Thoracic aorta (tissue), 2 donors: ENCODE data around the gene NREP. TPM values are rescaled to one million over a fixed set of nuclear protein-coding genes. Genes with fewer than 3 reads are reported as not detected.

Experiments used
- ATAC-seq: fragments of 150-250 bp; one replicate; pipeline ENCODE4 v1.8.0; 2017; ENCODE audit warnings: low read depth; ENCODE audit not compliant: insufficient number of reproducible peaks, low FRiP score
- DNase-seq: peaks from one replicate; pipeline ENCODE4 v3.0.0-alpha.2; 2020; ENCODE audit warnings: low spot score
- H3K27ac ChIP-seq, 2 donors: fragments of 200-600 bp; sonication (generic); 1 replicate in 1 of 2; 2 replicates in 1 of 2; pipeline ENCODE4 v1.5.1; 2016; ENCODE audit warnings: mild to moderate bottlenecking in 2 of 2, moderate library complexity in 2 of 2
- H3K27me3 ChIP-seq: fragments of 200-600 bp; sonication (generic); replicated peaks from 2 replicates; pipeline ENCODE4 v1.6.0; 2016; ENCODE audit warnings: mild to moderate bottlenecking; ENCODE audit not compliant: insufficient read depth
- H3K36me3 ChIP-seq: fragments of 200-600 bp; sonication (generic); one replicate; pipeline ENCODE4 v1.5.1; 2016
- H3K4me1 ChIP-seq, 2 donors: fragments of 200-600 bp; sonication (generic); 1 replicate in 1 of 2; 2 replicates in 1 of 2; pipeline versions ENCODE4 v1.5.1 to v1.6.0; 2016; ENCODE audit warnings: low read depth in 2 of 2, mild to moderate bottlenecking in 1 of 2; ENCODE audit not compliant: control insufficient read depth in 1 of 2
- H3K4me3 ChIP-seq: fragments of 200-600 bp; sonication (generic); 2 replicates; pipeline ENCODE4 v1.5.1; 2016; ENCODE audit warnings: mild to moderate bottlenecking
- H3K9me3 ChIP-seq: fragments of 200-600 bp; sonication (generic); 2 replicates; pipeline ENCODE4 v1.5.1; 2016
- total RNA-seq, 2 donors: library from RNA; depleted of rRNA; stranded (reverse); fragments of >200 nt; gene quantifications; one replicate each; pipeline versions ENCODE4 v1.1.0 to v1.2.3, GENCODE V29; 2016
- TF ChIP-seq, protein P1 (sequence below): fragments of 200-600 bp; sonication (generic); IDR thresholded peaks from one replicate; pipeline ENCODE4 v1.5.1; 2019; ENCODE audit warnings: antibody characterized with exemption

The NREP gene
- total RNA-seq, 2 donors from 2014 or later = 15.3 to 18.0 TPM

DNA sequence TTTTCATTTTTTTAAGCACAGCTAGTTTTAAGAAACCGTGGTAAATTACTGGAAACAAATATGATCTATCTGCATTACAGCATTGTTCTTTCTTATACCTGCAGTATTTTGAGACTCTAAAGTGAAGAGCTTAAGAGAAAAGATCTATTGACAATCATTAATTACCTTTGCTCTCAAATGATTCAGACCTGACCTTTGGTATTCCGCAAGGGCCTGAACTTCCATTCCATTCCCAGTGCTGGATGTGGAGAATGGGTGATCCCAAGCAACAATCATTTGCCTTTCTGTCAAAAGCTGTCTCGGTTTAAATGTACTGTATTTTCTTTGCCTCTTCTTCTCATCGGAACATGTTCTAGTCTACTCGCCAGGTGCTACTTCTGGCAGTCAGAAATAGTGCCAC, 18.9 kb downstream of the NREP start:
- TF ChIP-seq, protein P1, sequence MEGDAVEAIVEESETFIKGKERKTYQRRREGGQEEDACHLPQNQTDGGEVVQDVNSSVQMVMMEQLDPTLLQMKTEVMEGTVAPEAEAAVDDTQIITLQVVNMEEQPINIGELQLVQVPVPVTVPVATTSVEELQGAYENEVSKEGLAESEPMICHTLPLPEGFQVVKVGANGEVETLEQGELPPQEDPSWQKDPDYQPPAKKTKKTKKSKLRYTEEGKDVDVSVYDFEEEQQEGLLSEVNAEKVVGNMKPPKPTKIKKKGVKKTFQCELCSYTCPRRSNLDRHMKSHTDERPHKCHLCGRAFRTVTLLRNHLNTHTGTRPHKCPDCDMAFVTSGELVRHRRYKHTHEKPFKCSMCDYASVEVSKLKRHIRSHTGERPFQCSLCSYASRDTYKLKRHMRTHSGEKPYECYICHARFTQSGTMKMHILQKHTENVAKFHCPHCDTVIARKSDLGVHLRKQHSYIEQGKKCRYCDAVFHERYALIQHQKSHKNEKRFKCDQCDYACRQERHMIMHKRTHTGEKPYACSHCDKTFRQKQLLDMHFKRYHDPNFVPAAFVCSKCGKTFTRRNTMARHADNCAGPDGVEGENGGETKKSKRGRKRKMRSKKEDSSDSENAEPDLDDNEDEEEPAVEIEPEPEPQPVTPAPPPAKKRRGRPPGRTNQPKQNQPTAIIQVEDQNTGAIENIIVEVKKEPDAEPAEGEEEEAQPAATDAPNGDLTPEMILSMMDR = no peak
- DNase-seq (no peak), ATAC-seq (no peak)
- H3K27me3 ChIP-seq = no peaks in the 10 kb centered on the region
- H3K4me3 ChIP-seq = no peak overlapping the region
- H3K9me3 ChIP-seq = no peaks in the 10 kb centered on the region
- peak overlapping the region in 1 of 2 donors; percentile 18 for H3K27ac ChIP-seq
- H3K4me1 ChIP-seq = peaks cover 32 to 59% of the 10 kb centered on the region in 2 donors
- H3K36me3 ChIP-seq = no peaks in the 10 kb centered on the region

DNA sequence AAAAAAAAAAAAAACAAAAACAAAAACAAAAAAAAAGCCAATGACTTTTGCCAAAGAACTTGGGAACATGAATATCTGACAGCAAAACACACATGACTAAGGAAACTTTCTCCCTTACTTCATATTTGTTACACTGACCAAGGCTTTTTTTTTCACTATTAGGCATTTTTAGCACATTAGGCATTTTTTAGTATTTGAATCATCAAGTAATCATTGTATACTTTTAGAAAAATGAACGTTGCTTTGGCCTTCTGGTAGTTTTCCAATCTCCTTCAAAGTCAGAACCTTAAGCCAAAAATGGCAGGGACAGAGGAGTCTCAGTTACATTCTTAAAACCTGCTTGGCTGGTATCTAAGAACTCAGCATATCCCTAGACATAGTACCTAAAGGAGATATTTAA, 19.3 kb downstream of the NREP start:
- ATAC-seq = no peak
- Histone ChIP-seq H3K27me3 (no peaks in the 10 kb centered on the region), H3K27ac (peak overlapping the region in 1 of 2 donors; percentile 18), H3K4me3 (no peak overlapping the region), H3K36me3 (no peaks in the 10 kb centered on the region), H3K4me1 (peaks cover 33 to 57% of the 10 kb centered on the region in 2 donors), H3K9me3 (no peaks in the 10 kb centered on the region)
- TF ChIP-seq, protein P1 = no peak
- DNase-seq = no peak

DNA sequence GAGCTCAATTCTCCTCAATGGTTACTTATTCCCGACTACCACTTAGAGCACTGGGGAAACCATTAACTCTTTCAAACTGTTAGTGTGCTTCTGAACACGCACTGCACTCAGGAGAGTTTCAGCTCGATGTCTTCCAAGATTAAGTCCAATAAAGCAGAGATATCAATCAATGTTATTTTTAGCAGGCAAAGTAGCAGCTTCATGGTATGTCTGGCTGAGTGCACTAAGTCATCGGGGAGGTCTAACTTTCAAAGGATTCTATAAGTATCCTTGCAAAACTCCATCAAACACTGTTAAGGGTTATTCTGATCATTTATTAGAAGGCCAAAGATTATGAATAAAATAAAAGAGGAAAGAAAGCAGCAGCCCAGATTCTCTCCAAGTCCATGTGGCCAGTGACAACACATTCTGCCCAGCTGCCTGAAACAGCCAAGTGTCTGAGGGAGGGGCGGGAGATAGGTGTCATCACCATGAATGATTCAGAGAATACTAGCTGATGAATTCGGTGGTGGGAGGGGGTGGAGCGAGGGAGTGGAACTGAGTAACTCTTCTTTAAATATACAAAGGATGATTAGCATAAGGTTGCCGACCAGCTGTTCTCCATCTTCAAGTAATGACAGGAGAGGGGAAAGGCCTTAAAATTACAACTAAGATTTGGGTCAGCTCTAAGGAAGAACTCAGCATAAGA, 21.3 kb downstream of the NREP start:
- TF ChIP-seq, protein P1 = no peak
- Histone ChIP-seq H3K4me1 (peaks cover 29 to 57% of the 10 kb centered on the region in 2 donors), H3K27me3 (no peaks in the 10 kb centered on the region), H3K36me3 (no peaks in the 10 kb centered on the region), H3K27ac (peak overlapping the region in 1 of 2 donors; percentile 3), H3K9me3 (no peaks in the 10 kb centered on the region), H3K4me3 (no peak overlapping the region)
- DNase-seq (peak; percentile 26), ATAC-seq (no peak)

DNA sequence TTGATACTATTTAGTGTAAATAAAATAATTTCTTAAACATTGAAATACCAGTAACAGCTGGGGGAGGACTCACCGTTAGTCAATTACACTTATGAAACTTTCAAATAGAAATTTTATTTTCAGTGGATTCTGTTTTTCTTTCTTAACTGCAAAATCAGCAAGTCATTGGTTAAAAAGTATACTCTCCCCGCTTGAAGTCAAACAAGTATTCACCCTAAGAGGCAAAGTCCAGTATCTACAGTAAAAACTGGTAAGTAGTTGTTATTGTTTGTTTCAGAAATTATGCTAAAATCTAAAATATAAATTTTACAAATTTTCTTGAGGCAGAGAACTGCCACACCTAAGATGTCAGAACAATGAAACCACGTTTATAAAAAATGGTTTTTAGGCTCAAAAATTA, 22.4 kb downstream of the NREP start:
- H3K27me3 ChIP-seq = no peaks in the 10 kb centered on the region
- no peak for ATAC-seq
- H3K36me3 ChIP-seq = no peaks in the 10 kb centered on the region
- H3K27ac ChIP-seq = peak overlapping the region in 1 of 2 donors; percentile 23
- TF ChIP-seq, protein P1 = no peak
- H3K4me3 ChIP-seq = no peak overlapping the region
- H3K9me3 ChIP-seq = no peaks in the 10 kb centered on the region
- no peak for DNase-seq
- peaks cover 29 to 57% of the 10 kb centered on the region in 2 donors for H3K4me1 ChIP-seq

DNA sequence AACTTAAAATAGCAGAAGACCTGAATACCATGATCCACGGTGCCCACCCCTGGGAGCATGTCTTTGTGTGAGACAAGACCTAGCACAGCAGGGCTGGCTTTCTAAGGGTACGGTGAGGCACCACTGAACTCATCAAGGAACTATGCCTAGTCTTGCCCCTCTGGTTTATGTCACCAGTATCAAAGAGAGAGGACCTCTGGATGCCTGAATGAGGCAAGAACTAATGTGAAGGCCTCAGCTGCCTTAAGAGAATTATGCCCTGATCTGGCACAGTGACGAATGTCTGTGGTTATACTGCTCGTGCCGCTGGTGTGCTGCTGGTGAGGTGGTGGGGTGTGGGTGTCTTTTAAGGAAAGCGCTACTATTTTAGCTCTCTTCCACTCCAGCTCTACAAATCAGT, 23.0 kb downstream of the NREP start:
- no peak overlapping the region for H3K4me3 ChIP-seq
- peak overlapping the region; percentile 23 to 68 for H3K27ac ChIP-seq
- H3K27me3 ChIP-seq = no peaks in the 10 kb centered on the region
- no peak for ATAC-seq
- H3K4me1 ChIP-seq = peaks cover 29 to 55% of the 10 kb centered on the region in 2 donors
- TF ChIP-seq, protein P1 = no peak
- H3K9me3 ChIP-seq = no peaks in the 10 kb centered on the region
- DNase-seq = no peak
- peaks cover 4% of the 10 kb centered on the region for H3K36me3 ChIP-seq
